ENCODE data around the gene PRKCSH. TPM values are rescaled to one million over a fixed set of nuclear protein-coding genes. Genes with fewer than 3 reads are reported as not detected.
"Not testable (repeated sequence)": the region's sequence is repeated elsewhere in the genome, so short reads cannot be mapped to it uniquely, and the experiment has no call there.

PRKCSH gene
- total and polyA plus RNA-seq, 8 donors: 273 to 338 (median 304) TPM

DNA sequence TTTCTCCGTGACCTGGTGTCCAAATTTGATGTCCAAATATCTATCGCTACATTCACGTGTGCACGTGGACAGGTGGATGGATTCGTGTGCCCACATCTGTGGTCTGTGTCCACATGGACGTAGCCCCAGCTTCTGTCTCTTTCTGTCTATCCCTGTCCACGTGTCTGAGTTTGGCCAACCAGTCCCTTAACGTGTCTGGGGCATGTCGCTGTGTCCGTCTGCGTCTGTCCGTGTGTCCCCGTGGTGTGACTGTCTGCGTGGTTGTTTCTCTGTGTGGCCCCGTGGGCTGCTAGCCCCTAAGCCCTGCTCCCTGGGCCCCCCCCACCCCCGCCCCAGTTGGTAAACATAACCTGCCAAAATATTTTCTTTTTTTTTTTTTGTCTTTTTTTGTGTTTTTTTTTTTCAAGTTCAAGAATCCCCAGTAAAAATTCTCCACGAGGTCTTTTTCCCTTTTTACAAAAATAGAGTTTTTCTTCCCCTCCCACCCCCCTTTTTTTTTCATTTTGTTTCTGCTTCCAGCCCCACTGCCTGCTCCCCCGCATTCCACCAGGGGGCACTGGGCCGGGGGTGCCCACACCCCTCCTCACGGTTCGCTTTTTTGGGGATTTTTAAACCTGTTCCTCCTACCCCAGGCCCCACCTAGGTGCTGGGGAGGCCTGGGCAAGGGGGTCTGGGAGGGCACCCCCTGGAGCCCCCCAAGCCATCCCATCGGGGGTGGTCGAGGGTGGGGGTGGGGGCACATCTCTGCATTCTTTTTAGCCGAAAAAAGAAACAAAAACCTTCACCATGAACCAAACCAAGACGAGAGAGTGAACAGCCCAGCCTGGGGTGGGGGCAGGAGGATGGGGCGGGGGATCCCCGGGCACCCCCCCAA, 18.3 kb downstream of the PRKCSH start:
- ATAC-seq (no peak), DNase-seq (no peak)
- Histone ChIP-seq H3K36me3 (peaks cover 0 to 25% of the 10 kb centered on the region in 2 donors), H3K9me3 (no peaks in the 10 kb centered on the region), H3K27me3 (peaks cover 0 to 25% of the 10 kb centered on the region in 2 donors), H3K27ac (no peak overlapping the region), H3K4me1 (no peaks in the 10 kb centered on the region), H3K4me3 (no peak overlapping the region)
- TF ChIP-seq CTCF (IDR thresholded peaks at IDR 0.05): no peak
- intact Hi-C loops (cut with DNase I): no loop called here

GRCh38 chr19:11455233-11455554, 19.8 kb downstream of the PRKCSH start:
- H3K4me3 ChIP-seq; H3K27ac ChIP-seq; H3K9me3 ChIP-seq; intact Hi-C loops (cut with DNase I); ATAC-seq; DNase-seq; H3K4me1 ChIP-seq: not testable (repeated sequence)
- peaks cover 0 to 37% of the 10 kb centered on the region in 2 donors for H3K27me3 ChIP-seq
- peaks cover 0 to 10% of the 10 kb centered on the region in 2 donors for H3K36me3 ChIP-seq

GRCh38 chr19:11456659-11457058, 21.2 kb downstream of the PRKCSH start:
- ATAC-seq (no peak), DNase-seq (no peak)
- H3K4me1 ChIP-seq: no peaks in the 10 kb centered on the region
- no peak overlapping the region for H3K4me3 ChIP-seq
- H3K27me3 ChIP-seq: peaks cover 0 to 43% of the 10 kb centered on the region in 2 donors
- no peak overlapping the region for H3K27ac ChIP-seq
- TF ChIP-seq CTCF (IDR thresholded peaks at IDR 0.05): no peak
- H3K36me3 ChIP-seq: no peaks in the 10 kb centered on the region
- no peaks in the 10 kb centered on the region for H3K9me3 ChIP-seq
- intact Hi-C loops (cut with DNase I): no loop called here

DNA sequence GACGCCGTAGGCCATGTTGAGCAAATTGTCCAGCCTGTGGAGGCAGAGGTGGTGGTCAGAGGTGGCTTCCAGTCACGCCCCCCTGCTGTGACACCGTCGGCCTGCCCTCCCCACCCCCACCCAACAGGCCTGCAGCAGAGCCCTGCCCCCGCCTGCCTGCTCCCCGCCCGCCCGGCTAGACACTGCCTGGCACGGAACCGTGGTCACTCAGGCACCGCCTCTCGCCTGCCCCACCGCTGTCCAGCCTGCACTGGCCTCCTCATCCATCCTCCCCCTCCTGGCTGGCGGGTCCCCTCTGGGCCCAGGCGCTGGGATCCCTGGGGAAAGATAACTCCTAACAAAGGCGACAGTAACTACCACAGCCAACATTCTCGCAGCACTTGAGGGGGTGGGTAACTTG, 21.7 kb downstream of the PRKCSH start:
- no peak overlapping the region for H3K4me3 ChIP-seq
- no peak overlapping the region for H3K27ac ChIP-seq
- TF ChIP-seq CTCF (IDR thresholded peaks at IDR 0.05): no peak
- peak in 1 of 4 donors; percentile 76 for DNase-seq
- intact Hi-C loops (cut with DNase I): no loop called here
- H3K27me3 ChIP-seq: peaks cover 0 to 43% of the 10 kb centered on the region in 2 donors
- ATAC-seq: no peak
- H3K9me3 ChIP-seq: no peaks in the 10 kb centered on the region
- H3K4me1 ChIP-seq: no peaks in the 10 kb centered on the region
- no peaks in the 10 kb centered on the region for H3K36me3 ChIP-seq

GRCh38 chr19:11457831-11458230, 22.4 kb downstream of the PRKCSH start:
- ATAC-seq: no peak
- Histone ChIP-seq H3K4me1 (no peaks in the 10 kb centered on the region), H3K27me3 (peaks cover 0 to 43% of the 10 kb centered on the region in 2 donors), H3K4me3 (no peak overlapping the region), H3K9me3 (no peaks in the 10 kb centered on the region), H3K27ac (no peak overlapping the region), H3K36me3 (no peaks in the 10 kb centered on the region)
- intact Hi-C loops (cut with DNase I): no loop called here
- no peak for TF ChIP-seq CTCF (IDR thresholded peaks at IDR 0.05)
- DNase-seq: no peak
